GM12864 (cell line): ENCODE results near the gene RBFOX2.

Experiments
- DNase-seq: peaks from one replicate; pipeline ENCODE4 v3.0.0-alpha.2; 2011; ENCODE audit warnings: low read depth
- H3K4me3 ChIP-seq: 2 replicates; pipeline ENCODE4 v1.5.1; 2011; ENCODE audit warnings: mild to moderate bottlenecking, low read depth, low read length, control low read depth
- TF ChIP-seq, protein P1 (sequence below): IDR thresholded peaks from 2 replicates; pipeline ENCODE4 v1.5.1; 2011; ENCODE audit warnings: low read depth, mild to moderate bottlenecking, moderate library complexity, low read length, control low read depth, inconsistent platforms; ENCODE audit errors: missing control alignments

RBFOX2 gene

GRCh38 chr22:36015811-36016529 is 12.7 kb downstream of the RBFOX2 start:
- TF ChIP-seq, protein P1, sequence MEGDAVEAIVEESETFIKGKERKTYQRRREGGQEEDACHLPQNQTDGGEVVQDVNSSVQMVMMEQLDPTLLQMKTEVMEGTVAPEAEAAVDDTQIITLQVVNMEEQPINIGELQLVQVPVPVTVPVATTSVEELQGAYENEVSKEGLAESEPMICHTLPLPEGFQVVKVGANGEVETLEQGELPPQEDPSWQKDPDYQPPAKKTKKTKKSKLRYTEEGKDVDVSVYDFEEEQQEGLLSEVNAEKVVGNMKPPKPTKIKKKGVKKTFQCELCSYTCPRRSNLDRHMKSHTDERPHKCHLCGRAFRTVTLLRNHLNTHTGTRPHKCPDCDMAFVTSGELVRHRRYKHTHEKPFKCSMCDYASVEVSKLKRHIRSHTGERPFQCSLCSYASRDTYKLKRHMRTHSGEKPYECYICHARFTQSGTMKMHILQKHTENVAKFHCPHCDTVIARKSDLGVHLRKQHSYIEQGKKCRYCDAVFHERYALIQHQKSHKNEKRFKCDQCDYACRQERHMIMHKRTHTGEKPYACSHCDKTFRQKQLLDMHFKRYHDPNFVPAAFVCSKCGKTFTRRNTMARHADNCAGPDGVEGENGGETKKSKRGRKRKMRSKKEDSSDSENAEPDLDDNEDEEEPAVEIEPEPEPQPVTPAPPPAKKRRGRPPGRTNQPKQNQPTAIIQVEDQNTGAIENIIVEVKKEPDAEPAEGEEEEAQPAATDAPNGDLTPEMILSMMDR = no peak
- DNase-seq = no peak
- no peak overlapping the region for H3K4me3 ChIP-seq

DNA sequence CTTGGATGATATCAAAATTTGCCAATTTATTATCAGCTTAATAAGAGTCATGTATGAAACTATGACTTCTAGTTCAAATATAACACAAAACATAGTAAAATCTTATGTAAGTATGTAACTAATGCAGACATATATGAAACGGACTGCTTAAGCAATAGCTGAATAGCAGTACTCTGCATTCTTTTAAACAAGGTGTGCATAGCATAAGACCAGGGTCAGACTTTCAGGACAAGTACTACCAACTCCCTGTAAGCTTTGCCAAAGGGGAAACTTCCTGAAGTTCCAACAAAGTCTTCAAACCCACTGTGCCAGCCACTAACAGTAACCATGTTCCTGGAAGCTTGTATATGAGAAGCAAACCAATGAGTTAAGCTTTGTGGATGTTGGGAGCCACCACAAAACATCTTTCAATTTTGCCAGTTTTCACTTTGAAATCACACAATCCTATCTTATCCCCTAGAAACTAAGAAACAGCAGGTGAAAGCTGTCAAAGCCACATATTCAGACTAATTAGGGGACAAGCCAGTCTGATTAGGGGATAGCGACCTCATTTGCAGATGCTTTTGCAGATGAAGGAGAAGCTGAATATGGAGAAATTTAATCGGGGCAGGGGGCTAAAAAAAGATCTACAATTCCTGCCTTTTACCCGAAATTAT is 13.3 kb downstream of the RBFOX2 start:
- no peak overlapping the region for H3K4me3 ChIP-seq
- TF ChIP-seq, protein P1 = no peak
- DNase-seq = no peak

DNA sequence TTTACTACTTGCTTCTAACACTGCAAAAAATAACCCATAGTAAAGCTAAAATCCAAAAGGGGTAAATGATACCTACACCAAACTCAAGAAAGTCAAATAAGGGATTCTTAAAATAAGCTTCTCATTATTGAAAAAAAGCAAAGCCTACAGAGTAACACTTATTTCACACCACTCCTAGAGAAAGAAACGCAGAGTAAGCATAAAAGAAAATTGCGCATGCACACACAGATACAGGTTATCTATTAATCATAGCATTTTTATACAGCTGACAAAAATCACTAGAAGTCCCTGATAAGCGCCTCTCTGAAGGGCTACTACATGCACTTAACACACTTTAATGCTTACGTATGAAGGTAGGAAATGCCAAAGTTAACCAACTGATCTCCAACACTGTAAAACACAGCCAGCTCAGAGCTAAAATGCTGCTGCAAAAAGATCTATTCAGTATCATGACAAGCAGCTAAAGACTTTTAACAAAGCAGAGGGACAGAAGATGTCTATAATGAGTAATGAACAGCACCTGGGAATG is 14.0 kb downstream of the RBFOX2 start:
- TF ChIP-seq, protein P1 = no peak

DNA sequence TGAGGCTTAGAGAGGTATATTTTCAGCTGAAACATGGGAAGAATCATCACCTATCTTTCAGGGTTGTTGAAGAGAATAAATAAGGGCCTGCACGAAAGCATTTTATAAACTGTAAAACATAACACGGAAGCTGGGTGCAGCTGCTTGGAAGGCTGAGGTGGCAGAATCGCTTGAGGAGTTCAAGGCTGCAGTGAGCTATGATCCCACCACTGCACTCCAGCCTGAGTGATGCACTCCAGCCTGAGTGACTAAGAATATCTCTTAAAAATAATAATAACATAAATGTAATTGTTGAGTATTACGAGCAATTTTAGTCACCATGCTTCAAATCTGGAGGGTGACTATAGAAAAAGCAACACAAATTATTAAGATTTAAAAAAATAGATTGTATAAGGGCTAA is 16.3 kb downstream of the RBFOX2 start:
- DNase-seq = no peak
- TF ChIP-seq, protein P1 = no peak
- H3K4me3 ChIP-seq = no peak overlapping the region

More for the DNA sequence above, 14.0 kb downstream of the RBFOX2 start:
- no peak for DNase-seq
- no peak overlapping the region for H3K4me3 ChIP-seq

DNA sequence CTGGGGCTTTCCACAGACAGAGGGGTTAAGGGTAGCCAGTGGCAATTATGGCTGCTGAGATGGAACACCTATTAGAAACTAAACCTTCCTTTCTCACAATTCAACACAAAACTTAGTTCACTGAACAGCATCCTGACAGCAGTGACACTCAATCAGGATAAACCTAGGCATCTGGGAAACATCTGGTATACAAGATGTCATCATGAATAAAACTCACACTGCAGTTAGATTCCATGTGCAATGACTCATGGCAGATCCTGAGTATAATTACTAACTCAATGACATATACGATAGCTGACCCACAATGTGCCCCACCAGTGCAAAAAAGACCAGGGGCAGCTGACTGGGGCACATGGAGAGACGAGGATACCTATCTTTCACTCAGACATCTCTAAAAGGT is 17.7 kb downstream of the RBFOX2 start:
- no peak for DNase-seq
- TF ChIP-seq, protein P1 = no peak
- H3K4me3 ChIP-seq = no peak overlapping the region

DNA sequence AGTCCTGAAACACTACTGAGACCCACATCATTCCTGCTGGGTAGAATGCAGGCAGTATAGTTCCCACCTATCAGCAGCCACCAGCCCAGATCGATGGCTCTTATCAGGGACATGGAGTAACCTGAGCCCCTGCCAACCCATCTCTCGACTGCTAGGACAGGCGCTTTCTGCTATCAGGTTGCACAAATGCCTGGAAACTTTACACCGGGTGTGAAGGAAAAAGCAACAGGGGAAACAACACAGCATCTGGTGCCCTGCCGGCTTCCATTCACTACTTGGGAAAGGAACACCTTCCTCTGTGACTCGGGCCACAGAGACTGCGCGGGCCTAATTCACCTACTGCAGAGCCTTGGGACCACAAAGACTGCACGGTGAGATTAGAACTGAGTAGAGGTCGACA is 18.5 kb downstream of the RBFOX2 start:
- no peak overlapping the region for H3K4me3 ChIP-seq
- DNase-seq = no peak
- TF ChIP-seq, protein P1 = no peak
